Stimulated activated CD4-positive, alpha-beta T cell treated with anti-CD3 and anti-CD28 coated beads, TNF-alpha, amount 100 ng/mL, for 1 hour (primary cell): ENCODE data around the gene TMEM63A.
"Not testable (repeated sequence)": the region's sequence is repeated elsewhere in the genome, so short reads cannot be mapped to it uniquely, and the experiment has no call there.

Experiments used
- DNase-seq, 3 donors: peaks; one replicate each; pipeline ENCODE4 v3.0.0-alpha.2; 2020; ENCODE audit warnings: low read depth in 3 of 3, low spot score in 1 of 3

Gene TMEM63A

GRCh38 chr1:225823811-225824261 is 58.3 kb downstream of the TMEM63A start:
- DNase-seq, result no peak

GRCh38 chr1:225822655-225823403 is 59.4 kb downstream of the TMEM63A start:
- DNase-seq, result no peak

- DNase-seq, result no peak
Observed at GRCh38 chr1:225820522-225821120, 61.6 kb downstream of the TMEM63A start.

- DNase-seq, result no peak
Observed at GRCh38 chr1:225819346-225820192, 62.6 kb downstream of the TMEM63A start.

- no peak for DNase-seq
Observed at GRCh38 chr1:225818229-225818628, 64.0 kb downstream of the TMEM63A start.

- no peak for DNase-seq
Observed at GRCh38 chr1:225817611-225818061, 64.5 kb downstream of the TMEM63A start.

GRCh38 chr1:225816643-225817538 is 65.3 kb downstream of the TMEM63A start:
- no peak for DNase-seq

- no peak for DNase-seq
Observed at GRCh38 chr1:225815526-225816178, 66.5 kb downstream of the TMEM63A start.

GRCh38 chr1:225815090-225815489 is 67.1 kb downstream of the TMEM63A start:
- DNase-seq, result not testable (repeated sequence)

GRCh38 chr1:225814381-225814780 is 67.8 kb downstream of the TMEM63A start:
- no peak for DNase-seq

- DNase-seq, result no peak
Observed at GRCh38 chr1:225813214-225813964, 68.8 kb downstream of the TMEM63A start.

- DNase-seq, result no peak
Observed at GRCh38 chr1:225812488-225813213, 69.5 kb downstream of the TMEM63A start.

- DNase-seq, result no peak
Observed at GRCh38 chr1:225811622-225812487, 70.3 kb downstream of the TMEM63A start.

GRCh38 chr1:225810579-225811538 is 71.3 kb downstream of the TMEM63A start:
- not testable (repeated sequence) for DNase-seq

GRCh38 chr1:225809842-225810578 is 72.2 kb downstream of the TMEM63A start, which contains the start of gene EPHX1:
Gene EPHX1, plus strand, starts transcription at chr1:225810124. Its CDS starts 18,606 bp downstream, at chr1:225828730.
- DNase-seq, result peak; percentile 2 to 50 (median 5)

GRCh38 chr1:225808136-225808535 is 74.0 kb downstream of the TMEM63A start:
- no peak for DNase-seq
